CD4-positive, CD25-positive, alpha-beta regulatory T cell (primary cell): ENCODE data around the gene COMMD8. TPM values are rescaled to one million over a fixed set of nuclear protein-coding genes. Genes with fewer than 3 reads are reported as not detected.

Experiments used
- ATAC-seq, 2 donors: fragments of 150-1000 bp; cut with Tn5 transposase; one replicate each; pipeline ENCODE4 v1.10.0; 2021; ENCODE audit warnings: low read depth in 2 of 2, moderate number of reproducible peaks in 2 of 2, moderate library complexity in 1 of 2
- DNase-seq, 3 donors: peaks; one replicate each; pipeline versions ENCODE4 v3.0.0 to v3.0.0-alpha.2; 2012 to 2022; ENCODE audit warnings: mixed read lengths in 1 of 3
- H3K27ac ChIP-seq: one replicate; pipeline ENCODE4 v1.7.0; 2013; ENCODE audit warnings: mild to moderate bottlenecking, low read length; ENCODE audit not compliant: insufficient read depth, poor library complexity, severe bottlenecking
- H3K27me3 ChIP-seq: one replicate; pipeline ENCODE4 v1.7.0; 2013; ENCODE audit warnings: low read length; ENCODE audit not compliant: control insufficient read depth, insufficient read depth
- H3K36me3 ChIP-seq: one replicate; pipeline ENCODE4 v1.7.0; 2013; ENCODE audit warnings: mild to moderate bottlenecking, low read length, moderate library complexity; ENCODE audit not compliant: control insufficient read depth, insufficient read depth
- H3K4me1 ChIP-seq: 2 replicates; pipeline ENCODE4 v1.7.0; 2013; ENCODE audit warnings: mild to moderate bottlenecking, low read length; ENCODE audit not compliant: insufficient read depth, control insufficient read depth, poor library complexity, severe bottlenecking
- H3K4me3 ChIP-seq: one replicate; pipeline ENCODE4 v1.7.0; 2013; ENCODE audit warnings: low read depth, mild to moderate bottlenecking, low read length, moderate library complexity
- H3K9me3 ChIP-seq, 2 experiments: 1 replicate in 1 of 2; 2 replicates in 1 of 2; pipeline ENCODE4 v1.7.0; 2013; ENCODE audit warnings: low read length in 2 of 2, mild to moderate bottlenecking in 1 of 2, moderate library complexity in 1 of 2; ENCODE audit not compliant: control insufficient read depth in 2 of 2
- H3K27ac Mint-ChIP-seq, 3 donors: one replicate each; pipeline ENCODE4 v1.8.0; 2020 to 2022; ENCODE audit warnings: mild to moderate bottlenecking in 3 of 3, mixed read lengths in 3 of 3, moderate library complexity in 2 of 3
- H3K27me3 Mint-ChIP-seq: one replicate; pipeline ENCODE4 v1.8.0; 2022; ENCODE audit warnings: mild to moderate bottlenecking, mixed read lengths
- H3K36me3 Mint-ChIP-seq: one replicate; pipeline ENCODE4 v1.8.0; 2020; ENCODE audit warnings: mixed read lengths
- H3K4me1 Mint-ChIP-seq, 4 donors: one replicate each; pipeline ENCODE4 v1.8.0; 2020 to 2022; ENCODE audit warnings: mixed read lengths in 4 of 4, mild to moderate bottlenecking in 1 of 4
- H3K4me3 Mint-ChIP-seq, 4 donors: one replicate each; pipeline ENCODE4 v1.8.0; 2020 to 2022; ENCODE audit warnings: mild to moderate bottlenecking in 4 of 4, mixed read lengths in 4 of 4, moderate library complexity in 3 of 4
- H3K9me3 Mint-ChIP-seq, 7 donors: one replicate each; pipeline ENCODE4 v1.8.0; 2020 to 2022; ENCODE audit warnings: mixed read lengths in 7 of 7, mild to moderate bottlenecking in 3 of 7, moderate library complexity in 2 of 7
- polyA plus RNA-seq, 4 donors: library from polyadenylated mRNA; unstranded; fragments of 300-500 nt; fragmentation: Illumina TruSeq; gene quantifications; one replicate each; pipeline ENCODE4 v1.2.3, GENCODE V29; 2021
- total RNA-seq: library from RNA; stranded (reverse); gene quantifications from one replicate; pipeline ENCODE4 v1.2.3, GENCODE V29; 2022

COMMD8 gene
- total RNA-seq (9.3 TPM), polyA plus RNA-seq (10 to 100 TPM; 37.0 to 52.8 (median 40.7) TPM)

DNA sequence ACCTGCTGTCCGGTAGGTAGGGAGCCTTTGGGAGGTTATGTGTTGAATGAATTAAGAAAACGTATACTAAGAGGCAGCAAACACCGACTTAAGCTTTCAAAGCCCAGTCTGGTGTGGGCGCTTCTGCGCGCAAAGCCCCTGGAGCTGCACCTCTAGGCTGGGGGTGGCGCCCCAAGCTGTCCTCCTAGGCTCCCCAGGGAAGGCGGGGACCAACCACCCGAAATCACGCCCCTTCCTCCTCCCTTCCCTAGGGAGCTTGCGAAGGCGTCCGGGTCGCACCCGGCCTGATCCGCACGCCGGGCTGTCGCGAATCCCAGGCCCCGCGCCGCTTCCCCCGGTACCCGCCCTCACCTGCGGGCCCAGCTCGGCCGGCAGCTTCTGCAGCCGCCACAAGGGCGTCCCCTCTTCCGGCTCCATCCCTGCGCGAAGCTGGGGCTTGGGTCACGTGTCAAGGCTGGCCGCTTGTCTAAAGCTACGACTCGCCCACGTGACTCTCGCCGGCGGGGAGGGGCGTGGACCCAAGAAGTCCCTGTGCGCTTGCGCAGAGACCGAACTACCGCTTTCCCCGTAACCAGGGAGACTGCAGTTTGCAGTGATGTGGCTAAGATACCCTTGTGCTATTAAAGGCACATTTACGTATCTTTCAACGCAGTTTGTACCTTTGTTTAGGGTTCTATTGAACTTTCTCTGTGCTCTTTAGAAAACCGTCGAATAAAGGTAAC lies at the start of gene COMMD8:
Gene COMMD8, minus strand, starts transcription at position 468 of the 722 bp plus-strand sequence. Its CDS starts 51 bp downstream, at position 417.
- peaks cover 11% of the 10 kb centered on the region for H3K36me3 Mint-ChIP-seq
- H3K9me3 ChIP-seq, result no peaks in the 10 kb centered on the region
- no peaks in the 10 kb centered on the region for H3K27me3 Mint-ChIP-seq
- DNase-seq (peak; percentile 96 to 98 (median 97)), ATAC-seq (peak; percentile 96)
- H3K4me3 Mint-ChIP-seq, result peak within 1 kb of the TSS; percentile 91 to 96 (median 92)
- H3K27me3 ChIP-seq, result no peaks in the 10 kb centered on the region
- H3K4me3 ChIP-seq, result peak within 1 kb of the TSS; percentile 83
- peaks cover 8% of the 10 kb centered on the region for H3K36me3 ChIP-seq
- H3K27ac ChIP-seq, result peak within 1 kb of the TSS; percentile 83
- peaks cover 17% of the 10 kb centered on the region for H3K4me1 ChIP-seq
- no peaks in the 10 kb centered on the region for H3K9me3 Mint-ChIP-seq
- peaks cover 38 to 51% (median 46%) of the 10 kb centered on the region in 4 donors for H3K4me1 Mint-ChIP-seq
- H3K27ac Mint-ChIP-seq, result peak within 1 kb of the TSS; percentile 70 to 94 (median 91)

DNA sequence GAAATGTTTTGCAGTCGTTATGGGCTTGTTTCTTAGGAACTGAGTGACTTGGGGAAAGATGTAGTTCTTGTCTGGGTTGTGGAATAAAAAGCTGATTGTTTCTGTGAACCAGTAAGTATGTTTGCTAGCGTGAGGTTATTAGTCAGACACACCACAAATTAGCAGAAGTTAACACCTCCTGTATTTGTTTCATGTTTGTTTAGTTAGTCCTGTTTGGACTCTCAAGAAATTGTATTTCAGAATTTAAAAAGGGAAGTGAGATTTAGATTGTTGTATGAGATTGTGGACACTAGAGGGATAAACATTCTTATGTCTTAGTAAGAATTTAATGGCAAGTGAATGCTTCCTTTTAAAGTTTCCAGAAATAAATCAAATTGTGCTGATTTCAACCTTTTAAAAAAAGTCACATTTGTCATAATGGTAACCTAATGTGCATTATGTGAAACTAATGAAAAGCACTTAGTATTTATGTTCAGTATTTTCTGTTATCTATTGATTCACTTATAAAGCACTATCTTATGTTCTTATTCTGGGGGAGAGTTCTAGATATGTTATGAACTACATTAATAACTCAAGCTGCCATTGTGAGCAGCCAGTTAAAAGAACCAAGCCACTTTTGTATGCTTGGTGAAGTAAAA lies 47.1 kb upstream of the COMMD8 start:
- peaks cover 0 to 3% (median 0%) of the 10 kb centered on the region in 7 donors for H3K9me3 Mint-ChIP-seq
- H3K27ac Mint-ChIP-seq, result no peak overlapping the region
- H3K27me3 ChIP-seq, result no peaks in the 10 kb centered on the region
- H3K4me3 ChIP-seq, result no peak overlapping the region
- H3K4me1 Mint-ChIP-seq, result peaks cover 0 to 4% (median 3%) of the 10 kb centered on the region in 4 donors
- no peak for ATAC-seq
- H3K27ac ChIP-seq, result no peak overlapping the region
- no peak for DNase-seq
- H3K4me3 Mint-ChIP-seq, result no peak overlapping the region
- no peaks in the 10 kb centered on the region for H3K36me3 ChIP-seq
- H3K9me3 ChIP-seq, result no peaks in the 10 kb centered on the region
- H3K27me3 Mint-ChIP-seq, result no peaks in the 10 kb centered on the region
- H3K36me3 Mint-ChIP-seq, result no peaks in the 10 kb centered on the region
- H3K4me1 ChIP-seq, result no peaks in the 10 kb centered on the region

DNA sequence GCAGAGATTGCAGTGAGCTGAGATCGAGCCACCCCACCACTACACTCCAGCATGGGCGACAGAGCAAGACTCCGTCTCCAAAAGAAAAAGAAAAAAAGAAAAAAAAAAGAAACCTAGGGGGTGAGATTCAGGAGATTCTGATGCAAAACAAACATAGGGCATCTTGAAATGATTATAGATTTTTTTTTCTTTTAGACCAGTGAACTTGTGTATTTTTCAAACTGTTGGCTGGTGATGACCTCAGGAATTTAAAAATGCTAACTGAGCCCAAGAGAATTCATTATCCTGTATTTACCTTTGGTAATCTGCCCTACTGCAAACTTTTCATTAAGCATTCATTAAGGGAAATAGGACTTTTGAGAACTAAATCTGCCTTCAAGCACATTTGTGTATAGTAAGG lies 42.2 kb upstream of the COMMD8 start:
- Histone ChIP-seq H3K4me1 (no peaks in the 10 kb centered on the region), H3K4me3 (no peak overlapping the region), H3K27ac (no peak overlapping the region), H3K27me3 (no peaks in the 10 kb centered on the region), H3K36me3 (no peaks in the 10 kb centered on the region), H3K9me3 (no peaks in the 10 kb centered on the region)
- ATAC-seq (no peak), DNase-seq (no peak)
- Mint-ChIP-seq H3K27ac (peak overlapping the region in 1 of 3 donors; percentile 90), H3K36me3 (no peaks in the 10 kb centered on the region), H3K4me3 (no peak overlapping the region), H3K27me3 (no peaks in the 10 kb centered on the region), H3K4me1 (peaks cover 0 to 3% (median 2%) of the 10 kb centered on the region in 4 donors), H3K9me3 (peaks cover 0 to 2% (median 0%) of the 10 kb centered on the region in 7 donors)

DNA sequence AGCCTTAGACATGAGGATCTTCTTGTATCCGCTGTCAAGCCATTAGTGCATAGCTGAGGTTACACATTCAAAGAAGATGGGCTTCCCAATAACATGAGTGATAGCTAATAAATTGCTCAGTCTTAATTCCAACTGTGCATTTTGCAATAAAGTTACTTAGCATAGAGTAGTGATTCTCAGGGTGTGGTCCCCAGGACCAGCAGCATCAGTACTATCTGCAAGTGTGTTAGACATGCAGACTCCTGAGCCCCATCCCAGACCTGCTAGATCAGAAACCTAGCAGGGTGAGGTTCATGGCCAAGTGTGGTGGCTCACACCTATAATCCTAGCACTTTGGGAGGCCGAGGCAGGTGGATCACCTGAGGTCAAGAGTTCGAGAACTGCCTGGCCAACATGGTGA lies 41.6 kb upstream of the COMMD8 start:
- H3K4me1 Mint-ChIP-seq, result no peaks in the 10 kb centered on the region
- H3K36me3 Mint-ChIP-seq, result no peaks in the 10 kb centered on the region
- peak overlapping the region in 1 of 3 donors; percentile 90 for H3K27ac Mint-ChIP-seq
- ATAC-seq, result no peak
- no peak for DNase-seq
- Histone ChIP-seq H3K36me3 (no peaks in the 10 kb centered on the region), H3K27ac (no peak overlapping the region), H3K9me3 (no peaks in the 10 kb centered on the region), H3K4me1 (no peaks in the 10 kb centered on the region), H3K4me3 (no peak overlapping the region), H3K27me3 (no peaks in the 10 kb centered on the region)
- H3K9me3 Mint-ChIP-seq, result peaks cover 0 to 2% (median 0%) of the 10 kb centered on the region in 7 donors
- no peaks in the 10 kb centered on the region for H3K27me3 Mint-ChIP-seq
- H3K4me3 Mint-ChIP-seq, result no peak overlapping the region

DNA sequence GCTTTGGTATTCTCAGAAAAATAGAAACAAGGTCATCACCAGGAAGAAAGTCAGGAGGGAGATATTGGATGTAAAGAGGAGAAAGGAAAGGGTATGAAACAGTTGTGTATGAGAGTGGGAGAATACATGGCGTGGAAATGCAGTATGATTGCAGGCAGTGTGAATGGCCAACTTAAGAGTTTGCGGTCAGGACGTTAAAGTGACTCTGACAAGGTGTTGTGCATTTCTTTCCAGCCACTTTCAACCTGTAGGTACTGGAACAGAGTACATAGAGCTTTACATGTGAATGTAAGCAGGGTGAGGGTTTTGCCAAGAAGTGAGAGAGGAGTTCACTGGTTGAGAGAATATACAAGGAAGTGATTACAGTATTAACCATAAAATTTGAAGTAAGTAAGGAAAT lies 37.3 kb upstream of the COMMD8 start:
- H3K9me3 ChIP-seq, result no peaks in the 10 kb centered on the region
- H3K4me1 ChIP-seq, result peaks cover 4% of the 10 kb centered on the region
- H3K4me3 ChIP-seq, result no peak overlapping the region
- no peak overlapping the region for H3K27ac ChIP-seq
- Mint-ChIP-seq H3K27ac (no peak overlapping the region), H3K4me3 (no peak overlapping the region), H3K9me3 (peaks cover 0 to 2% (median 0%) of the 10 kb centered on the region in 7 donors), H3K4me1 (no peaks in the 10 kb centered on the region), H3K36me3 (no peaks in the 10 kb centered on the region), H3K27me3 (no peaks in the 10 kb centered on the region)
- no peaks in the 10 kb centered on the region for H3K36me3 ChIP-seq
- no peaks in the 10 kb centered on the region for H3K27me3 ChIP-seq
- ATAC-seq, result no peak
- DNase-seq, result no peak

DNA sequence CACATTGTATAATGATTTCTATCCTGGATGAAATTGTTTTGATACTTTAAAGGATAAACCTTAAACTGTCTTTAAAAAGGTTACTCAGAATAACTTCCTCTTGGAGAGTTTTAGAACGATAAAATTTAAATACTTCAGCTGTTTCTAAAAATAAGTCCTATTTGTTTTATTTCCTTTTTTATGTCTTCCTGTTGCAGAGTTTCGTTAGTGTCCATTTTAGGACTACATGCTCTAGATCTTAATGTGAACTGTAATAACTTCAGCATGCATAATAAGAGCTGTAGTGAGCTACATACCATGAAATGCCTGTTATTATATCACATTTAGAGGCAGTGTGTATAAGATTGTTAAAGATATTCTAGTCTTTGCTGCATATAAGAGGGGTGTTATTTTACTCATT lies 36.2 kb upstream of the COMMD8 start:
- ATAC-seq (no peak), DNase-seq (no peak)
- no peaks in the 10 kb centered on the region for H3K9me3 Mint-ChIP-seq
- no peak overlapping the region for H3K27ac Mint-ChIP-seq
- no peaks in the 10 kb centered on the region for H3K9me3 ChIP-seq
- H3K4me1 Mint-ChIP-seq, result no peaks in the 10 kb centered on the region
- no peaks in the 10 kb centered on the region for H3K27me3 Mint-ChIP-seq
- H3K4me3 Mint-ChIP-seq, result no peak overlapping the region
- H3K36me3 Mint-ChIP-seq, result no peaks in the 10 kb centered on the region
- H3K36me3 ChIP-seq, result no peaks in the 10 kb centered on the region
- H3K4me3 ChIP-seq, result no peak overlapping the region
- no peak overlapping the region for H3K27ac ChIP-seq
- no peaks in the 10 kb centered on the region for H3K27me3 ChIP-seq
- peaks cover 4% of the 10 kb centered on the region for H3K4me1 ChIP-seq

DNA sequence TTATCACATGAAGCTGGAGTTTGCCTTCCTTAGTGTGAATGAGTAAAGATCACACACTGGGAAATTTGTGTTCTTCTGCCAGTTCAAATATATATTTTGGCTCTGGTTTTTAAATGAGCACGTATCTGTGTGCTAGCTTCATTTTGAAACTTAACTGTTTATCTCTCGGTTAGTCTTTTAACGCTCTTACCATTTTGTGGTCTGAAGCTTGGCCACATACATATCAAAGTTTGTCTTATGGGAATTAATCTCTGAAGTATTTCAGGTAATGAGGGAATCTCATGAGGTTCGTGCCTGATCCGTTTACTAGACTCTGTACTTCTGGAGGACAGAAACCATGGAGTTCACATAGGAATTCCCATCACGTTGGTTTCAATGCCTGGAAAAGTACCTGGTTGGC lies 35.4 kb upstream of the COMMD8 start:
- ATAC-seq (no peak), DNase-seq (no peak)
- no peak overlapping the region for H3K27ac ChIP-seq
- peaks cover 4% of the 10 kb centered on the region for H3K4me1 ChIP-seq
- H3K4me1 Mint-ChIP-seq, result no peaks in the 10 kb centered on the region
- no peak overlapping the region for H3K4me3 Mint-ChIP-seq
- no peaks in the 10 kb centered on the region for H3K36me3 Mint-ChIP-seq
- no peak overlapping the region for H3K27ac Mint-ChIP-seq
- H3K36me3 ChIP-seq, result no peaks in the 10 kb centered on the region
- H3K9me3 ChIP-seq, result no peaks in the 10 kb centered on the region
- H3K9me3 Mint-ChIP-seq, result no peaks in the 10 kb centered on the region
- H3K27me3 Mint-ChIP-seq, result no peaks in the 10 kb centered on the region
- H3K4me3 ChIP-seq, result no peak overlapping the region
- H3K27me3 ChIP-seq, result no peaks in the 10 kb centered on the region

DNA sequence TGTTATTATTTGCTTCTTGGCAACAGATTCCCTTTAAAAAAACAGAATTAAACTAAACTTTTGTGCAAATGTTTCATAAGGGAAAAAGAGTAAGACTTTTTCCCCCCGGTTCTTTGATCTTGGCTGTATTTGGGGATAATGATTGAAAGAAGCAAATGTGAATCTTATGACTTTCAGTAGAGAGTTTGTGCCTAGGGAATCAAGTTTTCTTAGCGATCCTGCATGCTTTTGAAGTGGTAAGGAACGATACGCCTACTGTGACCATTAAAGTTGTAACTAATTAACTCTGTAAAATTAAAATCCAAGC lies 30.6 kb upstream of the COMMD8 start:
- Histone ChIP-seq H3K4me3 (no peak overlapping the region), H3K4me1 (peaks cover under 1% of the 10 kb centered on the region), H3K27ac (no peak overlapping the region), H3K36me3 (no peaks in the 10 kb centered on the region), H3K9me3 (no peaks in the 10 kb centered on the region), H3K27me3 (no peaks in the 10 kb centered on the region)
- Mint-ChIP-seq H3K36me3 (peaks cover 4% of the 10 kb centered on the region), H3K27ac (no peak overlapping the region), H3K27me3 (peaks cover 4% of the 10 kb centered on the region), H3K4me1 (peaks cover 0 to 6% (median 2%) of the 10 kb centered on the region in 4 donors), H3K4me3 (no peak overlapping the region), H3K9me3 (no peaks in the 10 kb centered on the region)
- ATAC-seq (no peak), DNase-seq (no peak)
